H9 (cell line): ENCODE results near the gene SLC27A1. TPM values are rescaled to one million over a fixed set of nuclear protein-coding genes. Genes with fewer than 3 reads are reported as not detected.

Source experiments
- DNase-seq: peaks from one replicate; pipeline ENCODE4 v3.0.0-alpha.2; 2017
- H2AFZ ChIP-seq: one replicate; pipeline ENCODE4 v1.6.1; 2013; ENCODE audit warnings: mild to moderate bottlenecking, low read length, control low read depth, moderate library complexity
- H2AK5ac ChIP-seq: 2 replicates; pipeline ENCODE4 v1.6.1; 2013; ENCODE audit warnings: low read length, control low read depth, mixed read lengths; ENCODE audit not compliant: insufficient read length
- H2BK120ac ChIP-seq: one replicate; pipeline ENCODE4 v1.6.1; 2013; ENCODE audit warnings: low read depth, mild to moderate bottlenecking, low read length, control low read depth, inconsistent platforms; ENCODE audit not compliant: poor library complexity, severe bottlenecking
- H2BK12ac ChIP-seq: 2 replicates; pipeline ENCODE4 v1.6.1; 2013; ENCODE audit warnings: low read length, control low read depth, mixed read lengths, low read depth; ENCODE audit not compliant: insufficient read length
- H2BK15ac ChIP-seq: 2 replicates; pipeline ENCODE4 v1.6.1; 2013; ENCODE audit warnings: low read depth, low read length, control low read depth
- H2BK20ac ChIP-seq: one replicate; pipeline ENCODE4 v1.6.1; 2013; ENCODE audit warnings: low read depth, mild to moderate bottlenecking, low read length, control low read depth, inconsistent platforms; ENCODE audit not compliant: poor library complexity, severe bottlenecking
- H2BK5ac ChIP-seq: 2 replicates; pipeline ENCODE4 v1.6.1; 2013; ENCODE audit warnings: low read length, control low read depth, mixed read lengths; ENCODE audit not compliant: insufficient read length
- H3K14ac ChIP-seq: 2 replicates; pipeline ENCODE4 v1.6.1; 2013; ENCODE audit warnings: low read length, control low read depth; ENCODE audit not compliant: insufficient read depth
- H3K18ac ChIP-seq: 2 replicates; pipeline ENCODE4 v1.6.1; 2013; ENCODE audit warnings: low read depth, mild to moderate bottlenecking, mixed read lengths, low read length, control low read depth; ENCODE audit not compliant: insufficient read length
- H3K23ac ChIP-seq: 2 replicates; pipeline ENCODE4 v1.6.1; 2013; ENCODE audit warnings: low read length, control low read depth, mixed read lengths, low read depth; ENCODE audit not compliant: insufficient read length
- H3K23me2 ChIP-seq: 2 replicates; pipeline ENCODE4 v1.6.1; 2013; ENCODE audit warnings: low read depth, mild to moderate bottlenecking, mixed read lengths, low read length, control low read depth; ENCODE audit not compliant: insufficient read length, poor library complexity, severe bottlenecking
- H3K27ac ChIP-seq: 2 replicates; pipeline ENCODE4 v1.5.1; 2013; ENCODE audit warnings: low read length, control low read depth, mixed read lengths, low read depth; ENCODE audit not compliant: insufficient read length
- H3K27me3 ChIP-seq: 2 replicates; pipeline ENCODE4 v1.6.1; 2013; ENCODE audit warnings: low read length, control low read depth, inconsistent platforms; ENCODE audit not compliant: insufficient read depth
- H3K4ac ChIP-seq: 2 replicates; pipeline ENCODE4 v1.6.1; 2013; ENCODE audit warnings: low read depth, mild to moderate bottlenecking, control low read depth, inconsistent platforms, low read length, moderate library complexity
- H3K4me1 ChIP-seq: 2 replicates; pipeline ENCODE4 v1.6.1; 2013; ENCODE audit warnings: low read length, control low read depth, inconsistent platforms; ENCODE audit not compliant: insufficient read depth
- H3K4me2 ChIP-seq: 2 replicates; pipeline ENCODE4 v1.6.1; 2013; ENCODE audit warnings: low read length, control low read depth, mixed read lengths; ENCODE audit not compliant: insufficient read length, insufficient read depth
- H3K56ac ChIP-seq: 2 replicates; pipeline ENCODE4 v1.6.1; 2013; ENCODE audit warnings: low read depth, mild to moderate bottlenecking, mixed read lengths, low read length, control low read depth; ENCODE audit not compliant: insufficient read length
- H3K79me1 ChIP-seq: 2 replicates; pipeline ENCODE4 v1.6.1; 2013; ENCODE audit warnings: low read depth, mild to moderate bottlenecking, moderate library complexity, low read length, control low read depth, inconsistent platforms; ENCODE audit not compliant: insufficient read depth, poor library complexity, severe bottlenecking
- H3K79me2 ChIP-seq: 2 replicates; pipeline ENCODE4 v1.6.1; 2013; ENCODE audit warnings: low read length, control low read depth, inconsistent platforms; ENCODE audit not compliant: insufficient read depth
- H3K9ac ChIP-seq: 2 replicates; pipeline ENCODE4 v1.6.1; 2013; ENCODE audit warnings: low read length, control low read depth, mixed read lengths; ENCODE audit not compliant: insufficient read length; ENCODE audit errors: extremely low read depth
- H3K9me3 ChIP-seq: one replicate; pipeline ENCODE4 v1.6.1; 2013; ENCODE audit warnings: low read depth, low read length, inconsistent platforms; ENCODE audit not compliant: control insufficient read depth
- H3T11ph ChIP-seq: one replicate; pipeline ENCODE4 v1.6.1; 2013; ENCODE audit warnings: mild to moderate bottlenecking, low read length, control low read depth, inconsistent platforms
- H4K20me1 ChIP-seq: one replicate; pipeline ENCODE4 v1.6.1; 2013; ENCODE audit not compliant: control insufficient read depth, insufficient read length, insufficient read depth
- H4K5ac ChIP-seq: 2 replicates; pipeline ENCODE4 v1.6.1; 2013; ENCODE audit warnings: low read depth, mild to moderate bottlenecking, mixed read lengths, low read length, control low read depth; ENCODE audit not compliant: insufficient read length
- H4K8ac ChIP-seq: replicated peaks from 2 replicates; pipeline ENCODE4 v1.6.1; 2013; ENCODE audit warnings: low read length, control low read depth, mixed read lengths, low read depth; ENCODE audit not compliant: insufficient read length
- H4K91ac ChIP-seq: 2 replicates; pipeline ENCODE4 v1.6.1; 2013; ENCODE audit warnings: low read depth, mild to moderate bottlenecking, moderate library complexity, mixed read lengths, low read length, control low read depth; ENCODE audit not compliant: insufficient read length
- H3K27ac Mint-ChIP-seq, 3 experiments: 2 replicates in 2 of 3; 3 replicates in 1 of 3; pipeline ENCODE4 v1.8.0; 2020 to 2021; ENCODE audit warnings: mixed read lengths in 3 of 3, mild to moderate bottlenecking in 1 of 3, moderate library complexity in 1 of 3
- H3K27me3 Mint-ChIP-seq: 2 replicates; pipeline ENCODE4 v1.8.0; 2021; ENCODE audit warnings: low read depth, mild to moderate bottlenecking, moderate library complexity, mixed read lengths
- H3K36me3 Mint-ChIP-seq, 3 experiments: 2 replicates in 2 of 3; 3 replicates in 1 of 3; pipeline ENCODE4 v1.8.0; 2020 to 2021; ENCODE audit warnings: low read depth in 3 of 3, mixed read lengths in 3 of 3; ENCODE audit not compliant: insufficient read depth in 1 of 3
- H3K4me1 Mint-ChIP-seq, 2 experiments: 2 replicates each; pipeline ENCODE4 v1.8.0; 2020; ENCODE audit warnings: mixed read lengths in 2 of 2
- H3K4me3 Mint-ChIP-seq, 2 experiments: 2 replicates in 1 of 2; 3 replicates in 1 of 2; pipeline ENCODE4 v1.8.0; 2020 to 2021; ENCODE audit warnings: mild to moderate bottlenecking in 2 of 2, mixed read lengths in 2 of 2, moderate library complexity in 1 of 2
- H3K9me3 Mint-ChIP-seq, 2 experiments: 2 replicates in 1 of 2; 3 replicates in 1 of 2; pipeline ENCODE4 v1.8.0; 2020; ENCODE audit warnings: mild to moderate bottlenecking in 2 of 2, mixed read lengths in 2 of 2, moderate library complexity in 1 of 2
- WGBS: extraction: QIAGEN DNeasy Blood & Tissue Kit; methylation state at CpG from one replicate; pipeline ENCODE4 v1.1.7; 2013; ENCODE audit warnings: missing lambda C conversion rate, low lambda C conversion rate, mixed read lengths; ENCODE audit not compliant: insufficient read length; ENCODE audit errors: extremely low coverage; 5-methylcytosine and 5-hydroxymethylcytosine counted together
- total RNA-seq: library from RNA; stranded (reverse); gene quantifications from 2 replicates; pipeline ENCODE4 v1.2.1, GENCODE V29; 2021
- TF ChIP-seq, protein P1 (sequence below): fragments of 200-600 bp; sonication (generic); conservative IDR thresholded peaks from 3 replicates; pipeline ENCODE4 v1.8.0; 2021; ENCODE audit warnings: antibody characterized with exemption, mild to moderate bottlenecking

The SLC27A1 gene
- total RNA-seq, 1 experiment from 2014 or later: 6.4 TPM

GRCh38 chr19:17503240-17503639, 32.9 kb downstream of the SLC27A1 start:
- no peak overlapping the region for H2BK5ac ChIP-seq
- no peak overlapping the region for H2BK12ac ChIP-seq

More at GRCh38 chr19:17503240-17503639, 32.9 kb downstream of the SLC27A1 start:
- H2AK5ac ChIP-seq: no peak overlapping the region
- no peaks in the 10 kb centered on the region for H3K23me2 ChIP-seq
- no peaks in the 10 kb centered on the region for H3K79me1 ChIP-seq
- Mint-ChIP-seq H3K9me3 (no peaks in the 10 kb centered on the region), H3K27ac (no peak overlapping the region), H3K4me1 (peaks cover 17 to 21% of the 10 kb centered on the region in 2 experiments), H3K4me3 (no peak overlapping the region), H3K36me3 (peaks cover 0 to 7% (median 2%) of the 10 kb centered on the region in 3 experiments; a peak in 4 of 7 replicates), H3K27me3 (no peaks in the 10 kb centered on the region; the same call in 1 of the 2 replicates)
- no peak overlapping the region for H2BK15ac ChIP-seq
- H4K91ac ChIP-seq: no peak overlapping the region
- no peak overlapping the region for H3K9ac ChIP-seq
- no peak overlapping the region for H2AFZ ChIP-seq
- H3K27me3 ChIP-seq: no peaks in the 10 kb centered on the region
- no peak overlapping the region for H3K4me2 ChIP-seq
- H2BK20ac ChIP-seq: no peak overlapping the region
- H4K5ac ChIP-seq: no peak overlapping the region
- no peak overlapping the region for H3K27ac ChIP-seq
- H3K4me1 ChIP-seq: no peaks in the 10 kb centered on the region; the same call in 1 of the 2 replicates
- H4K8ac ChIP-seq: no peak overlapping the region
- H2BK120ac ChIP-seq: no peak overlapping the region
- no CpG with 5 or more reads among the region's 6 CpGs for WGBS
- H4K20me1 ChIP-seq: no peaks in the 10 kb centered on the region
- H3K56ac ChIP-seq: no peak overlapping the region
- no peak overlapping the region for H3K18ac ChIP-seq
- H3K23ac ChIP-seq: no peak overlapping the region
- TF ChIP-seq, protein P1, sequence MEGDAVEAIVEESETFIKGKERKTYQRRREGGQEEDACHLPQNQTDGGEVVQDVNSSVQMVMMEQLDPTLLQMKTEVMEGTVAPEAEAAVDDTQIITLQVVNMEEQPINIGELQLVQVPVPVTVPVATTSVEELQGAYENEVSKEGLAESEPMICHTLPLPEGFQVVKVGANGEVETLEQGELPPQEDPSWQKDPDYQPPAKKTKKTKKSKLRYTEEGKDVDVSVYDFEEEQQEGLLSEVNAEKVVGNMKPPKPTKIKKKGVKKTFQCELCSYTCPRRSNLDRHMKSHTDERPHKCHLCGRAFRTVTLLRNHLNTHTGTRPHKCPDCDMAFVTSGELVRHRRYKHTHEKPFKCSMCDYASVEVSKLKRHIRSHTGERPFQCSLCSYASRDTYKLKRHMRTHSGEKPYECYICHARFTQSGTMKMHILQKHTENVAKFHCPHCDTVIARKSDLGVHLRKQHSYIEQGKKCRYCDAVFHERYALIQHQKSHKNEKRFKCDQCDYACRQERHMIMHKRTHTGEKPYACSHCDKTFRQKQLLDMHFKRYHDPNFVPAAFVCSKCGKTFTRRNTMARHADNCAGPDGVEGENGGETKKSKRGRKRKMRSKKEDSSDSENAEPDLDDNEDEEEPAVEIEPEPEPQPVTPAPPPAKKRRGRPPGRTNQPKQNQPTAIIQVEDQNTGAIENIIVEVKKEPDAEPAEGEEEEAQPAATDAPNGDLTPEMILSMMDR: no peak
- H3K14ac ChIP-seq: no peak overlapping the region
- no peak overlapping the region for H3T11ph ChIP-seq
- DNase-seq: no peak
- no peaks in the 10 kb centered on the region for H3K79me2 ChIP-seq
- H3K4ac ChIP-seq: no peak overlapping the region
- H3K9me3 ChIP-seq: no peaks in the 10 kb centered on the region
